ENCODE measurements around the gene RASEF.

DNA sequence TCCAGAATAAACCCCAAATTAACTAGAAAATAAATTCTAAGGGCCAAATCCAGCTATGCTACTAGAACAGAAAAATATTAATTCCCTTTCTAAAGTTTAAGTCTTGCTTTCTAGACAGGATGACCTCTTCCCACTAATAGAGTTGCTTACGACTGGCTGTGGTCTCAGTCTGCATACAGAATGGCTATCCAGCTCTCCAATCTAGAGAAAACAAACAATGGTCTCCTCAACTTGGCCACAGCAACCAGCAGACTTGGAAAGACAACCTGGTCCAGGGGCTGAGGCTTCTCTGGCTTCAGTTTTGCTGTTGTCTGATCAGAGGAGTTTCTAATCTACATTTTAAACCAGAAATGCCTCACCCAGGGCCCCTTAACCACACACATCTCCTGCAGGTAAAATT, 28.9 kb downstream of the RASEF start:
- TF ChIP-seq, protein P1, sequence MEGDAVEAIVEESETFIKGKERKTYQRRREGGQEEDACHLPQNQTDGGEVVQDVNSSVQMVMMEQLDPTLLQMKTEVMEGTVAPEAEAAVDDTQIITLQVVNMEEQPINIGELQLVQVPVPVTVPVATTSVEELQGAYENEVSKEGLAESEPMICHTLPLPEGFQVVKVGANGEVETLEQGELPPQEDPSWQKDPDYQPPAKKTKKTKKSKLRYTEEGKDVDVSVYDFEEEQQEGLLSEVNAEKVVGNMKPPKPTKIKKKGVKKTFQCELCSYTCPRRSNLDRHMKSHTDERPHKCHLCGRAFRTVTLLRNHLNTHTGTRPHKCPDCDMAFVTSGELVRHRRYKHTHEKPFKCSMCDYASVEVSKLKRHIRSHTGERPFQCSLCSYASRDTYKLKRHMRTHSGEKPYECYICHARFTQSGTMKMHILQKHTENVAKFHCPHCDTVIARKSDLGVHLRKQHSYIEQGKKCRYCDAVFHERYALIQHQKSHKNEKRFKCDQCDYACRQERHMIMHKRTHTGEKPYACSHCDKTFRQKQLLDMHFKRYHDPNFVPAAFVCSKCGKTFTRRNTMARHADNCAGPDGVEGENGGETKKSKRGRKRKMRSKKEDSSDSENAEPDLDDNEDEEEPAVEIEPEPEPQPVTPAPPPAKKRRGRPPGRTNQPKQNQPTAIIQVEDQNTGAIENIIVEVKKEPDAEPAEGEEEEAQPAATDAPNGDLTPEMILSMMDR (IDR thresholded peaks at IDR 0.05) = no peak
- no peak for TF ChIP-seq POLR2A (IDR thresholded peaks at IDR 0.05)
